ACC112 (cell line): Measurements from ENCODE around the gene CADPS2.

ENCODE experiments used
- H2AFZ ChIP-seq: fragments of 200-600 bp; sonication (generic); one replicate; pipeline ENCODE4 v1.6.0; 2017; ENCODE audit warnings: antibody characterized with exemption, low read length; ENCODE audit not compliant: unreplicated experiment
- H3K27ac ChIP-seq: fragments of 200-600 bp; sonication (generic); 2 replicates; pipeline ENCODE4 v1.5.1; 2014; ENCODE audit warnings: low read depth, mild to moderate bottlenecking, antibody characterized with exemption, low read length, moderate library complexity
- H3K27me3 ChIP-seq: fragments of 200-600 bp; sonication (generic); 2 replicates; pipeline ENCODE4 v1.6.1; 2014; ENCODE audit warnings: mild to moderate bottlenecking, antibody characterized with exemption, low read length, moderate library complexity, mixed read lengths; ENCODE audit not compliant: insufficient read depth
- H3K36me3 ChIP-seq: fragments of 200-600 bp; sonication (generic); 2 replicates; pipeline ENCODE4 v1.6.1; 2016; ENCODE audit warnings: mild to moderate bottlenecking, antibody characterized with exemption, low read length, moderate library complexity, mixed read lengths; ENCODE audit not compliant: insufficient read depth
- H3K4me1 ChIP-seq: fragments of 200-600 bp; sonication (generic); one replicate; pipeline ENCODE4 v1.6.1; 2016; ENCODE audit warnings: low read length, mixed read lengths; ENCODE audit not compliant: insufficient read depth, unreplicated experiment, control insufficient read depth
- H3K4me3 ChIP-seq: fragments of 200-600 bp; sonication (generic); 2 replicates; pipeline ENCODE4 v1.5.1; 2014; ENCODE audit warnings: mild to moderate bottlenecking, low read depth, low read length
- H3K79me2 ChIP-seq: fragments of 200-600 bp; sonication (generic); one replicate; pipeline ENCODE4 v1.6.0; 2016; ENCODE audit warnings: low read length; ENCODE audit not compliant: control insufficient read depth, unreplicated experiment, insufficient read depth

Gene CADPS2

DNA sequence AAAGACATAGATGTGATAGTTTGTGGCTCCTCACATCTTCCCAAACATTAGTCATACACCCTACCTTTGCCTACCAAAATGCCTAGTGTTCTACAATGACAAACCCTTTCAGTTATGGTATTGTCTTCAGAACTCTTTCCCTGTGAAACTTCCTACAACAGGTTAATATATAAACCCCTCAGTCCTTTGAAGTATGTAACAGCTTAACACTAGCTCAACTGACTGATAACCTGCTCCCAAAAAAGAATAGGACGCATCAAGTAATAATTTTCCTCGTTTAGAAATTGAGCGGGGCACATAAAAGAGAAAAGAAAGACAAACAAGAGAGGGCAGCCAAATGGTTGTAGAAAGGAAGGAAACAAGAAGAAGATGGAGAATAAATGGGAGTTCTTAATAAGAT, 133.7 kb downstream of the CADPS2 start:
- no peaks in the 10 kb centered on the region for H3K4me1 ChIP-seq
- no peak overlapping the region for H3K27ac ChIP-seq
- H2AFZ ChIP-seq, result no peak overlapping the region
- H3K4me3 ChIP-seq, result no peak overlapping the region
- no peaks in the 10 kb centered on the region for H3K36me3 ChIP-seq
- H3K79me2 ChIP-seq, result no peaks in the 10 kb centered on the region
- H3K27me3 ChIP-seq, result no peaks in the 10 kb centered on the region

DNA sequence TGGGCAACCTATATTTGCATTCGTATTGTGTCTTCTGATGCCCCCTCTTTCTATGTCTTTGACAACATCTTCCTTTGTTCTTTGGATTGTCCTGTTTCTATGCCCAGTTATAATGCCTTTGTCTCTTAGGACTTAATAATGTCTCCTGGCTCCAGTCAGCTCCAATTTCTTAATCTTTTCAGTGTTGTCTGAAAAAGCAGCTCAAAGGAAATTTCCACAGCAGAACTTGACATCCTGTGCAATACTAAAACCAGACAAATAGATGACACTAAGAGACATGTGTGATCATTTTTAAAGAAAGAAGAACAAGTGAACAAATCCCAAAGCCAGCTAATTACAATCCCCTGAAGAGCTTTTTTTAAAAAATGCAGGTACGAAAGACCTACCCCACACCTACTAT, 135.9 kb downstream of the CADPS2 start:
- H3K4me3 ChIP-seq, result no peak overlapping the region
- no peaks in the 10 kb centered on the region for H3K27me3 ChIP-seq
- H2AFZ ChIP-seq, result no peak overlapping the region
- no peak overlapping the region for H3K27ac ChIP-seq
- no peaks in the 10 kb centered on the region for H3K36me3 ChIP-seq
- no peaks in the 10 kb centered on the region for H3K79me2 ChIP-seq
- no peaks in the 10 kb centered on the region for H3K4me1 ChIP-seq

DNA sequence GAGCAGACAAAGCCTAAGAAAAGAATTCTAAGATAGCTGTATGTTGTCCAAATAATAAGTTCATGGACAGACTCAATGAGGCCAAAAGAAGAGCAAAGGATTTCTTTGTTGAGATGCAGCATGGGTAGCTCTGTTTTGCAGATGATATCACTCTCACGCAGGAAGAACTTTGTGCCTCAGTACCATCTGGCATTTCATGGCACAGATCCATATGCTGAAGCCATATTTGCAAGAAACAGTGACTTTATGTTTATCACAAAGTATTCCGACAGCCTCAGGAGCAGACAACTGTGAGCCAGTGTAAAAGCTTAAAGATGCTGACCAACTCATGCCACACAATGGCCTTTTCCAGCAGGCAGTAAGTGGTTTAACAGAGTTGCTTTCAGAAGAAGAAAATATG, 138.1 kb downstream of the CADPS2 start:
- Histone ChIP-seq H3K79me2 (no peaks in the 10 kb centered on the region), H3K4me1 (no peaks in the 10 kb centered on the region), H3K4me3 (no peak overlapping the region), H3K27ac (no peak overlapping the region), H3K36me3 (no peaks in the 10 kb centered on the region), H3K27me3 (no peaks in the 10 kb centered on the region), H2AFZ (no peak overlapping the region)

DNA sequence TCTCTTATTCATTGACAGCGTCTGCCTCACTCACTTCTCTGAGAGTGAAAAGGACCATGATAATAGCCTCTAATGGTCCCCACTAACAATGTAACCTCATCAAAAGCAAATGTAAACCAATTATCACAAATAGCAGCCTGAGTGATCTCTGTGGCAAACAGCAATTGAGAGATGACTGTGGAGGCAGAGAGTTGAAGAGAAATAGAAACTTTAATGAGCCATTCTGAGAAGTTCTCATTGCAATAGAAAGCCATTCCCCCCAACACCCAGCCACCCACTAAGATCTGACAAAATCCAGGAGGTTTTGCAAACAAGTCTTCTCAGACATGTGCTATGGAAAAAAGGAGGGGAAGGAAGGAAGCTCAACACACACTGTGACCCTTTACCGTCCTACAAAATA, 139.3 kb downstream of the CADPS2 start:
- Histone ChIP-seq H3K4me1 (no peaks in the 10 kb centered on the region), H2AFZ (no peak overlapping the region), H3K36me3 (no peaks in the 10 kb centered on the region), H3K27ac (no peak overlapping the region), H3K4me3 (no peak overlapping the region), H3K27me3 (no peaks in the 10 kb centered on the region), H3K79me2 (no peaks in the 10 kb centered on the region)

DNA sequence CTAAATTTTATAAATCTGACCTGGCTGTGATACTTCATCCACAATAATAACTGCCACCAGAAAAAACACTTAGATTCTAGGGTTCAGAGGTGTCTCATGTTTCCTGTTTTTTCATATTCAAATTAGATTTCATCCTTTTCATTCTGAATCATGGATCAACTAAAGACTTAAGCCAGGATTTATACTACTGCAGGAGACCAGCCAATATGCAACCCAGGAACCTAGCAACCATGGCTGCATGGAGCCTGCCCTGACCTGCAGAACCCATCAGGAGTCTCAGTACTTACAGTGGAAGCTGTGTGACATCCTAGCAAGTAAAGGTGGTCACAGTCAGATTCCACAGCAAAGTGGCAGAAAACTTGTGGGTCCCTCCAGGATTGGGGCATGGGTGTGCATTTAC, 143.0 kb downstream of the CADPS2 start:
- Histone ChIP-seq H3K4me3 (no peak overlapping the region), H3K27ac (no peak overlapping the region), H3K79me2 (no peaks in the 10 kb centered on the region), H3K4me1 (no peaks in the 10 kb centered on the region), H3K36me3 (no peaks in the 10 kb centered on the region), H3K27me3 (no peaks in the 10 kb centered on the region), H2AFZ (no peak overlapping the region)

DNA sequence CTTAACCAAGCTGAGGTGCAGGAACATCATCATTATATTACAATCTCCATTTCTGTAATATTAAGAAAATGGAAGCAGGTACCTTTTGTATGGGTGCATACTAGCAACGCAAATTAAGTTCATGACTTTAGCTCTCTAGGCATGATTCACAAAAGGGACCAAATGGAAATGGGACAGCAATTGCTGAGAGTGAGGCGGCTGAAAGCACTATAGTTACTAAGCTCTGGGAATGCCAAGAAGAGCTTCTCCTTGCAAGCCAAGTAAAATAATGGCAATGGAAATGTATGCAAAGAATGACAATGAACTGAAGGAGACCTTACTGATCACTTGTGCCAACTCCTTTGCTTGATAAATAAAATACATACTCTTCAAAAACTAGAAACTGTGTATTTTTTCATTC, 147.3 kb downstream of the CADPS2 start:
- H3K79me2 ChIP-seq, result no peaks in the 10 kb centered on the region
- no peaks in the 10 kb centered on the region for H3K4me1 ChIP-seq
- H3K4me3 ChIP-seq, result no peak overlapping the region
- H3K27me3 ChIP-seq, result no peaks in the 10 kb centered on the region
- no peak overlapping the region for H2AFZ ChIP-seq
- H3K36me3 ChIP-seq, result no peaks in the 10 kb centered on the region
- H3K27ac ChIP-seq, result no peak overlapping the region

DNA sequence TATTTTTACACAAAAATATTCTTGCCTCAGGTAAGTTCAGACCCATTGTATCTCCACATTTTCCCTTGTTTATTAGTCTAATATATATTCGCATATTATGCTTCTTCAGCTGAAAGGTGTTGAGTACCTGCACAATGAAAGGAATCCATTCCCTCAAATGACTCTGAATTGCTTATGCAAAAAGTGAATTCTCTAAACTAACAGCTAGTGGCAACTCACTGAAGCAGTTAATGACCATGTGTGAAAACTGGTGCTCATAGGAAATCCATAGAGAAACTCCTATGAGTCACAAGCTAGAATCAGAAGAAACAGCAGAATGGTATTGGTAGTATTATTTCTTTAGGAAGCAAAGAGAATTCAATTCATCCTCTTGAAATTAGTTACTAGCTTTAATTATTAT, 150.1 kb downstream of the CADPS2 start:
- no peaks in the 10 kb centered on the region for H3K4me1 ChIP-seq
- H2AFZ ChIP-seq, result no peak overlapping the region
- H3K79me2 ChIP-seq, result no peaks in the 10 kb centered on the region
- no peaks in the 10 kb centered on the region for H3K36me3 ChIP-seq
- no peak overlapping the region for H3K4me3 ChIP-seq
- no peaks in the 10 kb centered on the region for H3K27me3 ChIP-seq
- no peak overlapping the region for H3K27ac ChIP-seq

DNA sequence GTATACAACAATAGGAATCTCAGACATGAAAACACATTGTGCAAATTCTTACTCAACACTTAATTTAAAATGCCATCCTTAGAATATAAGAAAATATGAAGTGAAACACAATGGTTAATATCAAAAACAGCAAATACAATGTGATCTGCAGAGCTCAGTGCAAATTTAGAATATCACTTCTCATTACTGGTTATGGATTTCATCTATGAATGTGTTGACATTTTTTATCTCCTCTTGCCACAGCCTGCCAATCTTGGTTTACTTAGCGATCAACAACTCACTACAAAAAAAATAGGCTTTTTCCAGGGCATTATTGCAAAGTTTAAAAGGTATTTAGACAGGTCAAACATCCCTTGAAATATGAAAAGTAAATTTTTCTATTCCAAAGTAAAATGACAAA, 158.5 kb downstream of the CADPS2 start:
- no peak overlapping the region for H3K27ac ChIP-seq
- no peaks in the 10 kb centered on the region for H3K27me3 ChIP-seq
- H2AFZ ChIP-seq, result no peak overlapping the region
- H3K79me2 ChIP-seq, result no peaks in the 10 kb centered on the region
- H3K4me1 ChIP-seq, result no peaks in the 10 kb centered on the region
- H3K4me3 ChIP-seq, result no peak overlapping the region
- no peaks in the 10 kb centered on the region for H3K36me3 ChIP-seq

DNA sequence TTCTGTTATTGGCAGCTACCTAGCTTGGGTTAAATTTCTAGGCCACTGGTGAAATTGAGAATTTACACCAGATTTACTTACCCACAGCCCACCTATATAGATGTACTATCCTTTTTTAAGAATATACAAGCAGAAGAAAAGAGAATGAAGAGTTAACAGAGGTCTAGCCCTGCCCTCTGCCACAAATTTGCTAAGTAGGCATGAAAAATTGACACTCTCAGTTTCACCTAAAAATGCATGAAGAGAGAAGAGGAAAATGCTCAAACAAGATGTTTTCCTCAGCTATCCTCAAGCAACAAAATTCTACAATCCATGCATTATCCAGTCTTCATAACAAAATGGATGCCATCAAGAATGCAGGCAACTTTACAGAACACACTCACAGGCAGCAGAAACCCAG, 158.9 kb downstream of the CADPS2 start:
- no peaks in the 10 kb centered on the region for H3K27me3 ChIP-seq
- H3K27ac ChIP-seq, result no peak overlapping the region
- no peak overlapping the region for H3K4me3 ChIP-seq
- no peaks in the 10 kb centered on the region for H3K4me1 ChIP-seq
- no peak overlapping the region for H2AFZ ChIP-seq
- no peaks in the 10 kb centered on the region for H3K79me2 ChIP-seq
- no peaks in the 10 kb centered on the region for H3K36me3 ChIP-seq

DNA sequence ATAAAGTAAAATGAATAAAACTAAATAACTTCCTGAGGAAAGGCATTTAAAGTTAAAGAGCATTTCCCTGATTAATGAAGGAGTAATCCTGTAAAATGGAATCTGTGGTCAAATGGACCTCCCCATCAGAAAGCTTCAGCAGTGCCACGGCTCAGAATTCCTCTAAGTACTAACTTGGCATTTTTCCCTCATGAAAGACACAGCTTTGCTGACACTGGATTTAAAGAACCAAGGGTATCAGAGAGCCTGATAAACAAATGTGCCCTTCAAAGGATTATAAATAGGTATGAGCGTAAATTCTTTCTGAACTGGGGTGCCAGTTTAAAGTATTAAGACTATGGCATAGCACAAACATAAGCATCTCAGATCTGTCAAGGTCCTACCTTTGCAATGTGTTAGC, 159.4 kb downstream of the CADPS2 start:
- H3K79me2 ChIP-seq, result no peaks in the 10 kb centered on the region
- H3K36me3 ChIP-seq, result no peaks in the 10 kb centered on the region
- H3K4me1 ChIP-seq, result no peaks in the 10 kb centered on the region
- H3K27me3 ChIP-seq, result no peaks in the 10 kb centered on the region
- no peak overlapping the region for H3K27ac ChIP-seq
- no peak overlapping the region for H3K4me3 ChIP-seq
- no peak overlapping the region for H2AFZ ChIP-seq

DNA sequence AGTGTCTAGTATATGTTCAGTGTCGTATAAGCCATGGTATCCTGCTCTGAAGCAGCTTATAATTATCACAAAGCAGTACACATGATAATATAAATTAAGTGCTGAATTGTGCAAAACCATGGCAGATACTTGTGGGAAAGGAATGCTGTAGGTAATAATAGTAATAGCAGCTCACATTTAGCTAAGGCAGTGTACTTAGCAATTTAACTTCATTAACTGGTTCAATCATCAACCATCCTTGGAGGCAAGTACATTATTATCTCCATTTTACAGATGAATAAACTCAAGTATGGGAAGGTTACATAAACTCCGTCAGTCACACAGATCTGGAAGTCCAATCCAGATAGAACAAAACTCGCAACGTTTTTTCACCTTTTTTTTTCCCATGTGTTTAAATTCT, 161.9 kb downstream of the CADPS2 start:
- no peak overlapping the region for H2AFZ ChIP-seq
- H3K4me1 ChIP-seq, result no peaks in the 10 kb centered on the region

More for the DNA sequence above, 161.9 kb downstream of the CADPS2 start:
- H3K4me3 ChIP-seq, result no peak overlapping the region
- H3K27ac ChIP-seq, result no peak overlapping the region
- H3K27me3 ChIP-seq, result no peaks in the 10 kb centered on the region
- no peaks in the 10 kb centered on the region for H3K36me3 ChIP-seq
- H3K79me2 ChIP-seq, result peaks cover 2% of the 10 kb centered on the region
